NOMO-1 treated with DMSO at 0.1 percent for 48 hours (cell line): ENCODE results near the gene GTF2H4.
"Not testable (repeated sequence)": the region's sequence is repeated elsewhere in the genome, so short reads cannot be mapped to it uniquely, and the experiment has no call there.

ENCODE experiments used
- DNase-seq: peaks from one replicate; lab custom pipeline; 2025; ENCODE audit not compliant: unreplicated experiment; lab: John Stamatoyannopoulos, UW

The GTF2H4 gene

GRCh38 chr6:30893666-30894065 lies 14.3 kb upstream of the GTF2H4 start:
- DNase-seq: no peak

DNA sequence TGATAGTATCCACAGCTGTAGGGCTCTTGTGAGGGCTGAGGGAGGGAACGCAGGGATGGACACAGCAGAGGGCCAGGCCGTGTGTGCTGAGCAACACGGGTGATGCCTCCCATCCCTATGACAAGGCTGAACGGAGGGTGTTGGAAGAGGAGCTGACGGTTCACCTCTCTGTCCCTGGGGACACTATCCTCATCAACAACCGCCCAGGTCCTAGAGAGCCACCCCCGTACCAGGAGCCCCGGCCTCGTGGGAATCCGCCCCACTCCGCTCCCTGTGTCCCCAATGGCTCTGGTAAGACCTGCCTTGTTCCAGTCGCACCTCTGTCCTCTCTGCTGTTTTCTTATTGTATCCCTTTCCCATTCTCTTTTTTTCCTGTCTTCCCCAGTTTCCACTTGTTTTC lies 13.6 kb upstream of the GTF2H4 start:
- no peak for DNase-seq

DNA sequence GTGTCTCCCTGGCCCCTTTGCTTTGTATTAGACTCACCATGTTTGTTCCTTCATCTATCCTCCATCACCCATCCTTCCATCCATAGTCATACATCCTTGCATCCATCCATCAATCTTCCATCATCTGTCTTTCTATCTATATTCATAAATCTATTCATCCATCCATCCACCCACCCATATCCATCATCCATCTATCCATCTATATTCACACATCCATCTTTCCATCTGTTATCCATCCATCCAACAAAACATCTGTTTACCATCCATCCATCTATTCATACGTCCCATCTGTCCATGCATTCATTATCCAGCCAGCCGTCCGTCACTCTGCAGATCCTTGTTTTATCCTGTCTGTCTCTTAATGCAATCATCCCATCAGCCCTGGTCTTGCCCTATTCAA lies 13.1 kb upstream of the GTF2H4 start:
- DNase-seq: no peak

DNA sequence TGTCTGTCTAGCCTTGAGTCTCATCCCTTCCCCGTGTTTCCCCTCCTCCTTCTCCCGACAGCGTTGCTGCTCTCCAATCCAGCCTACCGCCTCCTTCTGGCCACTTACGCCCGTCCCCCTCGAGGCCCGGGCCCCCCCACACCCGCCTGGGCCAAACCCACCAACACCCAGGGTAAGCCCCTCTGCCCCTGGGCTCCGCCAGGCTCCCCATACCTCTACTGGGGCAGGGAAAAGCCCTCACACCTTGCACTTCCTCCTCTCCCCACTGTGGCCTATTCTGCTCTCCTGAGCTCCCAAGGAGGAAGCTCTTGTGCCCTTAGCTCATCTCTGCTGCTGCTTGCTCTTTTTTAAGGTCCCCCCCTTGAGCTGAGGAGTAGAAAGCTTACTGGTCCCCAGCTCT lies 12.7 kb upstream of the GTF2H4 start:
- DNase-seq: no peak

- DNase-seq: no peak
Measured at GRCh38 chr6:30896541-30896940, 11.5 kb upstream of the GTF2H4 start.

GRCh38 chr6:30897882-30898281 lies 10.1 kb upstream of the GTF2H4 start:
- no peak for DNase-seq

DNA sequence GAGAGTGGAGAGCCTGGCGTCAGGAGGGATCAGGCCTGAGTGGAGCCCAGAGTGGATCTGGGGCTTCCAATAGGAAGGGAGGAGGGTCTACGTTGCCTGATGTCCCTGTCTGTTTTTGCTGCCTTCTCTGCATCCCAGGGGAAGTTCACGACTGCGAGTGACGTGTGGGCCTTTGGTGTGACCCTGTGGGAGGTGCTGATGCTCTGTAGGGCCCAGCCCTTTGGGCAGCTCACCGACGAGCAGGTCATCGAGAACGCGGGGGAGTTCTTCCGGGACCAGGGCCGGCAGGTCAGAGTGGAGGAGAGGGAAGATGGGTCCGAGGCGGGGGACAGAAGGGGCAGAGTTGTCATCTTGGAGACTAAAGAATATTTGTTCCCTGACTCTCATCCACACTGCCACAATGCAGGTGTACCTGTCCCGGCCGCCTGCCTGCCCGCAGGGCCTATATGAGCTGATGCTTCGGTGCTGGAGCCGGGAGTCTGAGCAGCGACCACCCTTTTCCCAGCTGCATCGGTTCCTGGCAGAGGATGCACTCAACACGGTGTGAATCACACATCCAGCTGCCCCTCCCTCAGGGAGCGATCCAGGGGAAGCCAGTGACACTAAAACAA lies 9.2 kb upstream of the GTF2H4 start:
- no peak for DNase-seq

DNA sequence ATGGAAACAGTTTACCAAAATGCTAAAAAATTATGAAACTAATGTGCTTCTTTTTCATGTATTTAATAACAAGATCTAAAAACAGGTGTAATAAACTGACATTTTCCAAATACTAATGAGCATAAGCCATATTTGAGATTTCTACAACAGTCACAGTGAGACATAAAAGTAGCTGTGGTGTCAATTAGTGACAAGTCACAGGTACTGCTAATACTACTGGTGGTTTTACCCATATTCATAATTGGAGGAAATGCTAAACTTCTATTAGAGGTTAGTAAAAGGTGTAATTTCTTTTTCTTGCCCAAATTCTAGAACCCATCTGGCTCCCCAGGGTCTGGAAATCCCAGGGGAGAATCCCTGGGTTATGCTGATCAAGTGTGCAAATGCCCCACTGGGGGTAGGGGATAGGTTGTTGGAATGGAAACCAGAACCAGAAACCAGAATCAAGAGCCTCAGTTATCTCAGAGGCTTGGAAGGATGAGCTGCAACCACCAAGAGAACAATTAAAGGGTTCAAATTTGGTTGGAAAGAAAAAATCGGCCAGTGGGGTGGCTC lies 7.1 kb upstream of the GTF2H4 start:
- DNase-seq: no peak

DNA sequence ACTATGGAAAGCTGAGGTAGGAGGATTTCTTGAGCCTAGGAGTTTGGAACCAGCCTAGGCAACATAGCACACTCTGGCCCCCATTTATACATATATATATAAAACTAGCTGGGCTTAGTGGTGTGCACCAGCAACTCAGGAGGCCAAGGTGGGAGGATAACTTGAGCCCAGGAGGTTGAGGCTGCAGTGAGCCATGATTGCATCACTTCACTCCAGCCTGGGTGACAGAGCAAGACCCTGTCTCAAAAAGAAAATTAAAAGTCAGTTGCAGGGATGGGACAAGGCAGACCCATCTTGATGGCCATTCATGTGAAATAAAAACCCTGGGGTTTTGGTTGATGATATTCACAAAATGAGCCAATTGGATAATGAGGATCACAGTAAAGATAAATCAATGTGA lies 6.6 kb upstream of the GTF2H4 start:
- no peak for DNase-seq

GRCh38 chr6:30902196-30902595 lies 5.8 kb upstream of the GTF2H4 start:
- not testable (repeated sequence) for DNase-seq

DNA sequence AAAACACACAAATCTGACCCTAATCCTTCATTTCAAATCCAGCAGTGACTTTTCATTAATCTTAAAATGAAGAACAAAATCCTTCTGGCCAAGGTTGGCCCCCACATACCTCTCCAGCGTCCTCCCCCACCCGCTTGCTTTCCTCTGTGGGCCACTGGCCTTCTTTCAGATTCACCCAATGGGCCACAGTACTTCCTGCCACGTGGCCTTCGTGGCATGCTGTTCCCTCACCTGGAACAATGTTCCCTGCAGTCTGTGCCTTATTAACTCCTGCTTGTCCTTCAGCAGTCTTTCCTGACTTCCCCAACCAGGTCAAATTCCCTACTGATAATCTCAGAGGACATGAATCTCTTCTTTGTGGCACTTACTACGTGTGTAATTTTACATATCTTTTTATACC lies 5.3 kb upstream of the GTF2H4 start:
- DNase-seq: no peak

- DNase-seq: peak; percentile 38
Measured at GRCh38 chr6:30903236-30903635, 4.8 kb upstream of the GTF2H4 start.

GRCh38 chr6:30907290-30907757 lies 683 bp upstream of the GTF2H4 start:
- DNase-seq: not testable (repeated sequence)

DNA sequence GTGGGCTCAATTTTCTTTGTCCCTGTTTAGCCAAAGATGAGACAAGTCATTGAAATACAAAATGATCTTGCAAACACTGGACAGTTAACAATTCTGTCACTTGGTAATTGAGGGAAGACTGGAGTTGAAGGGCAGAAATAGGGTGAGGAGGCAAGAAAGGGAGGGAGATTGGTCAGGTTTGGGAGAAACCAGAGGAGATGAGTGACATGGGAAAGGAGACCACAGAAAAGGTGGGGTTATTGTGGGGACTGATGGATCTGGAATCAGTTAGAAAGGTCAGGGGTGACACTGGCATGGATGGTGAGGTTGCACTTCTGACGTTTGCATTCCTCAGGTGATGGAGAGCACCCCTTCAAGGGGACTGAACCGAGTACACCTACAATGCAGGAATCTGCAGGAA lies 693 bp downstream of the GTF2H4 start:
- no peak for DNase-seq

- DNase-seq: not testable (repeated sequence)
Measured at GRCh38 chr6:30910473-30910872, 2.5 kb downstream of the GTF2H4 start.

DNA sequence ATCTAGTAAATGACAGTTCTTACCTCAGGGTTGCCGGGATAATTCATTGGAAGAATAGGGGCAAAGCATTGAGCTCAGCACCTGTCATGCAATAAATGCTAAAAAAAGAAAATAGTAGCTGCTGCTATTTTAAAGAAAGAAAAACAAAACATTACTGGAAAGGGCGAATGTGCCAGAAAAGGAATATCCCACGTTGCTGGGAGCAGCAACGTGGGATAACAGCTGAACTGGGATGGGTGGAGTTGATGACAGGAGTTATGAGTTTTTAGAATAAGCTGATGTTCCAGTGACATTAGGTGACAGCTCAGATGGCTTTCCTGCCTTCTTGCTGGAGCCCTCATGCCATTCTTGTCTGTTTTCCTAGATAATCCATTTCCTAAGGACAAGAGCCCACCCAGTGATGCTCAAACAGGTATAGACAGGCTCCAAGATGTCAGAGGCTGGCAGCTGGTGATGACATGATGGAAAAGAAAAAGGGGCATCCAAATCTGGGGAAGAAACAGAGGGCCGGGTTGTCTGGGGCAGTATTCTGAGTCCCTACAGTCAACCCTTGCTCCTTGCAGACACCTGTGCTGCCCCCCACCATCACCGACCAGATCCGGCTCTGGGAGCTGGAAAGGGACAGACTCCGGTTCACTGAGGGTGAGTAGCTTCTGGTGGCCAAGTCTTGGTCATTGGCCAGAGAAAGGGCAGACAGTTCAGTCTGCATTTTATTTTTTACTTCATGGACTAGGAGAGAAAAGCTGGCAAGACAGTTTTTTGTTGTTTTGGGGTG lies 4.9 kb downstream of the GTF2H4 start:
- no peak for DNase-seq

GRCh38 chr6:30913721-30914075 lies 5.7 kb downstream of the GTF2H4 start:
- DNase-seq: no peak

DNA sequence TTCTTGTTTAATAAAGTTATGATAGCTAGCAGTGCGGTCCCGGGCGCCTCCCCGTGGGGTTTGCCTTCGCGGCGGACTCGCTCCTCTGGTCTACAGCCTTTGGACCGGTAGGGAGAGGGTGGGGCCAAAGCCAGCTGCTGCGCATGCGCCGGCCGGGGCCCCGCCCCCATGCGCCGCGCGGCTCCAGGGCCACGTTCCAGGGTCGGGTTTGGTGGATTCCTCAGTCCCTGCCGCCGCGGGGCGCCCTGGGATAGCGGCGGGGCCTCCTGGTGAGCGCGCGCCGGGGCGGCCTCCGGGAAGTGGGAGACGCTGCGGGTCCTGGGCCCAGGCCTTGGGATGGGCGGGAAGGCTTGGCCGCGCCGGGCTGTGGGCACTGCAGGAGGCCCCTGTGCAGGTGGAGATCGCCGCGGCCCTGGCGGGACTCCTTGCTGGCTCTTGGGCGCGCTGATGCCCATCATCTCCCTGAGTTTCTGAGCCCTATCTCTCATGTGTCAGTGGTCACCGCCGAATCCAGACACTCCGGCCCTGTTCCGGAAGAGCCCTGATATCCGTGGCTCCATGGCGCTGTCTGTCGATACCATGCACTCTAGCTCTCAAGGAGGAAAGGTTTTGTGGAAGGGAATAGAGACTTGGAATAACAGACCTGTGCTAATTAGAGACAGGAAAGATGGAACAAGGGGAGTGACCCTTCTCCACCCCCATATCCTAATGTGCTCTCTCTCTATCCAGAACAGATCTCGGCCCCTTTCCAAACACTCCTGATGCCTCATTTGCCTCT lies 6.3 kb downstream of the GTF2H4 start, which contains the start of gene VARS2:
TSS of gene VARS2 (plus strand) at position 163 of the 778 bp plus-strand sequence. CDS start at position 762, 599 bp downstream.
- DNase-seq: peak; percentile 88

- no peak for DNase-seq
Measured at GRCh38 chr6:30914854-30915590, 7.0 kb downstream of the GTF2H4 start.

GRCh38 chr6:30915591-30915946 lies 7.6 kb downstream of the GTF2H4 start:
- peak; percentile 56 for DNase-seq

GRCh38 chr6:30917041-30917440 lies 9.0 kb downstream of the GTF2H4 start:
- DNase-seq: no peak
